DMS 273 (cell line): ENCODE measurements around the gene PAF1.
"Not testable (repeated sequence)": the region's sequence is repeated elsewhere in the genome, so short reads cannot be mapped to it uniquely, and the experiment has no call there.

Experiments
- DNase-seq: peaks from one replicate; lab custom pipeline; 2025; ENCODE audit not compliant: unreplicated experiment; lab: John Stamatoyannopoulos, UW

The PAF1 gene

GRCh38 chr19:39356647-39357046 lies 34.3 kb downstream of the PAF1 start:
- DNase-seq = no peak

DNA sequence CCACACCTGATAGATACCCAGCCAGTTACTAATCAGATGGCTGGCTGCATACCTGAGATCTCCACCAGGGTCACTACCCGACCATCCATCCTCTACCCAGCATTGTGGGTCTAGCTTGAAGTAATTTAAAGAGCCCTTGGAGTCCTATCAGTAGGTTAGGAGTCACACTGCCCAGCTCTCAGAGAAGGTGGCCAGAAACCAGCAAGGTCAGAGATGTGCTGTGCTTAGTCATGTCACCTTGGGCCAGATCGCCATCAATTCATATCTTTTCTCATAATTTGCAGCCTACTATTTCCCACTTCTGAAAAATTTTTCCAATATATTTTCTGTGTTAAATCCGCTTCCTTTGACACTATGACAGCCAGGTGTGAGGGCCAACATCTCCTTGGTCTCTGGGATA lies 34.8 kb downstream of the PAF1 start:
- DNase-seq = no peak

DNA sequence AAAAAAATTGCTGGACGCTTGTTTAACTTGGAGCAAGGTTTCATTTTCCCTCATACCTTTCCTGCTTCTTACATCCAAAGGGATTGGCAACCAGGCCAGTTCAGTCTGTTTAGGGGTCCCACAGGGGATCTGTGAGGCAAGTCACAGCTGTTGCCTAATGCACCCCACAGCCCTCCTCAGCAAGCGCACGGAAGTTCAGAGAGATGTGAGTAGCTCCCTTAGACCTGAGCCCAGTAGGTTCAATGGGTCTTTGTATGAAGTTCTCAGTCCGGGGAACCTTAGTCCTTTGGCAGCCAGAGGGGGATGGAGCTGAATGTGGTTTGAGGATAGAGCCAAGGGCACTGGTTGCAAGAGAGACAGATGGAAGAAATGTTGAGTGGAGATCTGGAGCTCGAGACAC lies 35.7 kb downstream of the PAF1 start:
- DNase-seq = no peak

- no peak for DNase-seq
Observed at GRCh38 chr19:39352381-39353255, 38.3 kb downstream of the PAF1 start.

DNA sequence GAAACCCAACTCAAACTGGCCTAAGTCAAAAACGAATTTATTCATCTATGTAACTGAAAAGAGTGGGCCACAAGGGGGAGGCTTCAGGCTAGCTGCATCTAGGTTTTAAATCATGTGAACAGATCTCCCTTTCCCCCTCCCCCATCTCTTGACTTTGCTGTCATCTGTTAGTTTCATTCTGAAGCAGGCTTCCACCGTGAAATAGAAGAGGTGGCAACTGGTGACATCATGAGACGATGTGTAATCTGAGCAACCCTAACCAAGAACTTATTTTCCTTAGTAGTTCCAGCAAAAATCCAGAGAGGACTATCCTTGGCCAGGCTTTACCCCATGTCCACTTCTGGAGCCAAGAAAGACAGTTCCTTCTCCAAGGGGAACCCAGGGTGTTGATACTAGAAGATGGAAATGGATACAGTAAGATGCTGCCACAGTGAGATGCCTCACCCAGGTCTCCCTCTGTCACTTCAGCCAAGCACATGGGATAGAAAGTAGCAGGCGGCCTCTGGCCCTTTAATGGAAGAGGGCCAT lies 39.3 kb downstream of the PAF1 start:
- peak; percentile 42 for DNase-seq

DNA sequence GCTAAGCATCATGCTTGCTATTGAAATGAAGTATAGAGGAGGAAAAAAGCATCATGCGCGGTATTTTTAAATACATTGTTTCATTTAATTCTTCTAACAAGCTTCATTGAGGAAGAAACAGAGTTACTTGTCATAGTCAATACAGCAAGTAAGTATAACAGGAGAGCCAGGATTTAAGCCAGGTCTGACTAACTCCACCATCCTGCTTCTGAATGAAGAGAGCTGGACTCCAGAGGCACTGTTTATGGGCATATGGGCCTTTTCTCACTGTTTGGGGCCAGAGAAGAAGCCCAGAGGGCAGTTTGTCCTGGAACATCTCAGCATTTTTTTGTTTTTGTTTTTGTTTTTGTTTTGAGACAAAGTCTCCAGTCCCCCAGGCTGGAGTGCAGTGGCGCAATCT lies 40.8 kb downstream of the PAF1 start:
- DNase-seq = no peak

DNA sequence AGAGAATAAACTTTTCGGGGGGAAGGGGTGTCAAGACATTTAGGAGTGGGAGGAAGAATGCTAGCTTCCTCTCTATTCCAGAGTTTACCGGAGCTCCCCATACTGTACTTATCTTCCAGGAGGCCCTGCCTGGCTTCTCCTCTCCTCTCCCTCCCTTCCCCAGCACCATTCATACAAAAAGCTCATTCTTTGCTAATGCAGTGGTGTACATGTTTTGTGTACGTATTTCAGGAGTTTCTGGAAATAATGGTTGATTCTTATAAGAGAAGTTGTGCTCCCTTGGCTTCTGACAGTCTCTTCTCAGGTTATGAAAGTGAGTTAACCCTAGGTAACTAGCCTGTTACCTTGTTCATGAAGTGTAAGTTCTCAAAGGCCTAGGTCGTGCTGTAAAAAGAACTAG lies 41.6 kb downstream of the PAF1 start:
- DNase-seq = no peak

GRCh38 chr19:39347332-39348164 lies 43.4 kb downstream of the PAF1 start:
- no peak for DNase-seq

- no peak for DNase-seq
Observed at GRCh38 chr19:39345956-39346355, 45.0 kb downstream of the PAF1 start.

DNA sequence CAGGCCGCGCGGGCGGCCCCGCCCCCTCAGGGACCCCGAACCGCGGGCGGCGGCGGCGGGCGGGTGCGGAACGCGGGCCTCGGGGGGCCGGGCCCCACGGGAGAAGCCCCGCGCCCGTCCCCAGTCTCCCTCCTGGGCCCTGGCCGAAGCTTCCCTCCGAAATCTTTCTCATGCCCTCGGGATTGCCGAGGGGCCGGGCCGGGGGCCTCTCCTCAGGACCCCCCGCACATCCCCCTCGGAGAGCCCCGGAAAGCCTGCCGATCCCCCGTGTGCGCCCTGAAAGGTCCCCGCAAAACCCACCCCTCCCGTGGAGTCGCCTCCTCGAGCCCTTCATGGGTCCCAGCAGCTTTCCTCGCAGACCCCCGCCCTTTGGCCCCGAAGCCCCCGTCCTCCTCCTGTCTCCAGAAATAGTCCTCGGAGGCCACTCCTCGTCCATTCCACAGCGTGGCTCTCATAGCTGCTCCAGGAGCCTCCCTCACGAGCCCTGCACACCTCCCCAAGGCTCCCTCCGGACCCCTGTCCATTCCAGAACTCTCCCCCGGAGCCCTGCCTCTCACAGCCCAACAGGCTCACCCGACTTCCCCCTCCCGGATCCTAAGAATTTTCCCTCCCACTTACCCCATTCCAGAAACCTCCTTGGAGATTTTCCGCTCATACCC lies 48.1 kb downstream of the PAF1 start:
- DNase-seq = peak; percentile 41

DNA sequence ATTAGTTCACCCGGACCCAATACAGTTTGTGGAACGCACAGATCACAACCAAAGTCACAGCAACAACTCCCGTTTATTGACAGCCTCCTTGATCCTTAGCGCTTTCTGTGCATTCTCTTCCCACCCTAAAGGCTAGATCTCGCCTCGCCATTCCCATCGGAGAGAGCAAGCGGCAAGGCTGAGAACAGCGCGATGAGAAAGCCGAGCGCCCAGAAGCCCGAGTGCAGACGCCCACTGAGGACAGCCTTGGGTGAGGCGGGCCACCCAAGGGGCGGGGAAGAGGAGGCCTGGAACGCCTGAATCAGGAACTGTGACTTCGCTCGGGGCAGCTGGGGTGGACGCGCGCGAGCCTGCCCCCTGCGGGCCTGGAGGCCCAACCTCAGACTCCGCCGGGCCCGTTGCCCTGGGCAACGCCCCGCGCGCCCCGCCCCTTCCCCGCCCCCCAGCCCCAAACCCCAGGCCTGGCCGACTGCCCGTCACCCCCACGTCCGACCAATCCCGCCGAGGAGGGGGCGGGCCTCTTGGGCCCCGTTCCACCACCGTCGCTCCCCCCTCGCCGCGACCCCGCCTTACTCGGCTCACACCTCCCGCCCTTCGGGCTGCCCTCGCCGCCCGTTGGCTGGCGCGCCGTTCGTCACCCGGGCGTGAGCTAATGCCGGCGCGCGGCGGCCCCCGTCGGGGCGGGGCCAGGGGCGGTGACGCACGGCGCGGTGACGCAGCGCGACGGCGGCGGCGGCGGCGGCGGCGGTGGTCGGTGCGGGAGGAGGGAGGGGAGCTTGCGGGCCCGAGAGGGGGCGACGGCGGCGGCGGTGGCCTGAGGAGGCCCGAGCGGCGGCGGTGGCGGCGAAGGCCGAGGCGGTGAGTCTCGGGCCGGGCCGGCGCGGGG lies 48.9 kb downstream of the PAF1 start, which contains the start of gene SAMD4B:
SAMD4B (plus strand) TSS at position 703 of the 886 bp plus-strand sequence. CDS start 14,473 bp downstream, outside the sequence.
- peak; percentile 100 for DNase-seq

GRCh38 chr19:39341129-39341718 lies 49.7 kb downstream of the PAF1 start:
- DNase-seq = peak; percentile 57

DNA sequence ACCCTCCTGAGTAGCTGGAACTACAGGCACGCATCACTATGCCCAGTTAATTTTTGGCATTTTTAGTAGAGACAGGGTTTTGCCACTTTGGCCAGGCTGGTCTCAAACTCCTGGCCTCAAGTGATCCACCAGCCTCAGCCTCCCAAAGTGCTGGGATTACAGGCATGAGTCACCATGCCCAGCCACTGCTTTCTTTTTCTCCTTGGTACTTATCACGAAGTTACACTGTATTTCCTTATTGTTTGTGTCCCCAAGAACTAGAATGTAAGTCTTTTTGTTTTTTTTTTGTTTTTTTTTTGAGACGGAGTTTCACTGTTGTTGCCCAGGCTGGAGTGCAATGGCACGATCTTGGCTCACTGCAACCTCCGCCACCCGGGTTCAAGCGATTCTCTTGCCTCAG lies 50.8 kb downstream of the PAF1 start:
- DNase-seq = not testable (repeated sequence)

DNA sequence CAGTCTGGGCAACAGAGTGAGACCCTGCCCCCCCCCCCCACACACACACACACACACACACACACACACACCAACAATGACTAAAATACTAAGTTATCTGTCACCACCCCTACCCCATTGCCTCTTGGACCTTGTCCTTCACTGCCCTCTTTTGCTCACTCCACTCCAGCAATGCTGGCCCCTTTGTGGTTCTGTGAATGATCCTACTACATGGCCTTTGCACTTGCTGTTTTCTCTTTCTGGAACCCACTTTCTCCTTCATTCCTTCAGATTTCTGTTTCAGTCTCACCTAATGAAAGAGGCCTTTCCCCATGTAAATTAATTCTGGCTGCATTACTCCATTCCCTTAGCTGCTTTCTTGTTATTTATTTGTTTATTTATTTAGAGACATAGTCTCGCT lies 51.2 kb downstream of the PAF1 start:
- no peak for DNase-seq

GRCh38 chr19:39336483-39336882 lies 54.4 kb downstream of the PAF1 start:
- DNase-seq = no peak
